COR-L47 (cell line): ENCODE measurements around the gene NPAS3.
A peak's percentile ranks its signal among the peaks of the same experiment; 100 is the strongest.

Experiments
- DNase-seq: peaks from one replicate; lab custom pipeline; 2025; lab: John Stamatoyannopoulos, UW

Gene NPAS3

DNA sequence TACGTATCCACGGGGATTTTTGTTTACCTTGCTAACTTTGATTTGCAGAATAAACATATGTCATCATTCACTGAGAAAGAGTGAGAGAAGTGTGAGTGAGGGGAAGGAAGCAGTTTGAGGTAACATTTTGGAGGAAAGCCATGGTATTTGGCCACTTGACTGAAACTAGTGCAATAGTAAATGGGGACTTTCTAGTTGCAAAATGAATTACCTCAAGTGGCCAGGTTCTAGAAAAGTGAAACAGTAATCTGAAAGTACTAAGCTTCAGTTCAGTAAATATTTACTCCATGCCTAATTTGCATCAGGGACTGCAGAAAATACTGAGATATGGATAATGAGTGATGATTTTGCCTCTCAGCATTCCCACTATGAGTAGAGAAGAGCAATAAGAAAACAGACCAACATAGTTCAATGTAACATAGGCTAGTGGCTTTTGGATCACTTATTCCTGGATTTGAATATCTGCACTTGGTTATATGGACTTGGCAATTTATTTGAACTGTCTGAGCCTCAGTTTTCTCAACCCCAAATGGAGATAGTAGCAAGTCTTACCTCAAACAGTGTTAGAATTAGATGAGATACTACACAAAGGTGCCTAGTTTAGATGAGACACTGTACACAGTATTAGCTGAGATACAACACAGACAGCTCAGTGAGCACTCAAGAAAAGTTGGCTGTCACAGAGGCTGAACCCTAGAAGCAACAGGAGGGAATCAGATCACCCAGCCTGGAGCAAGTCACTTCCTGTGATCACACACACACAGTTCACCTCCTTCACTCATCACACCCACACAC, 439.1 kb downstream of the NPAS3 start:
- no peak for DNase-seq

DNA sequence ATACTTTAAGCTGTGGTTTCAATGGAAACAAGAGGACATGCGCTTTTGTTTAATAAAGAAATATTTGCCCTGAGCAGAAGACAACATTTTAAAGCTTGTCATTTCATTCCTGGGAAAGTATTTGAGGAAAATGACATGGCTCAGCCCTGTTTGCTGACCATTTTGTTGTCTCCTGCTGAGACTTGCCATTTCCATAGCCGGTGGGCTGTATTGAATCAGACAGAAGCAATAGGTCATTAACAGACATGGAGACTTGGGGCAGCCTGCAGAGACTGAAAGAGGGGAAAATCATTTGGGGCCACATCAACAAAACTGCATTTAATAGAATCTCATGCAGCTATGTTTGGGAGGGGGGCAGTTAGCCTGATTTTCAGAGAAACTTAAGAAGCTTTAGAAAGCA, 443.0 kb downstream of the NPAS3 start:
- DNase-seq: no peak

DNA sequence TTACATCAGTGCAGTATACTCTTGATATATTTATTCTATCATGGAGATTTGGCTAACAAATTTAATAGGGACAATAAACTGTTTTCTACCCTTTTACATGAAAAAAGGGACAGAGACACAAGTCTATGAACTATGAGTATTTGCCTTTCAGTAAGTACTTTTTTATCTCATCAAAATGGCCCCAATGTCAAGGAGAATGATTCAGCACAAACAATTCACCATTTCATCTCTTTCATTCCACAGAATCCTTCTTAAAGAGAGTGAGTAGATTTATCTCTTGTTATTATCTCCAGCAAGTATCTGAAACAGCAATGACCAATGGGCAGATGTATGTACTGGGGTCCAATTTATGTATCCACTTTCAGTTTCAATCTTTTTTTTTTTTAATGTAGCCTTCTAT, 447.5 kb downstream of the NPAS3 start:
- no peak for DNase-seq

DNA sequence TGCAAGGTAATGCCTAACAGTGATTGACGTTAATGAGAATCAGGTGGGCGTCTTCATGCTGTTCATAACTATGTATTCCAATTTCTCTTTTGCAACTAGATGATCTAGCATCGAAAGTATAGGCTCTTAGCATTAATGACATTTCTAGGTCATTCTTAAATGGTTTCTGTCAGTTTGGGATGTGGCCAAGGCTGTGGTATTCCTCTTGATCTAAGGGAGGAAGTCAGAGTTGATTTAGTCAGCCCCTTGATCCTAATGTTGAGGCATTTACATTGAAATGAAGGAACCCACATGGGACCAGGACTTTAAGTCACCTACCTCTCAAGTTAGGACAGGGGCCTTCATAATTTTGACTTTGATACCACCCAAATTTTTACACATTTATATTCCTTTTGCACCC, 448.1 kb downstream of the NPAS3 start:
- no peak for DNase-seq

DNA sequence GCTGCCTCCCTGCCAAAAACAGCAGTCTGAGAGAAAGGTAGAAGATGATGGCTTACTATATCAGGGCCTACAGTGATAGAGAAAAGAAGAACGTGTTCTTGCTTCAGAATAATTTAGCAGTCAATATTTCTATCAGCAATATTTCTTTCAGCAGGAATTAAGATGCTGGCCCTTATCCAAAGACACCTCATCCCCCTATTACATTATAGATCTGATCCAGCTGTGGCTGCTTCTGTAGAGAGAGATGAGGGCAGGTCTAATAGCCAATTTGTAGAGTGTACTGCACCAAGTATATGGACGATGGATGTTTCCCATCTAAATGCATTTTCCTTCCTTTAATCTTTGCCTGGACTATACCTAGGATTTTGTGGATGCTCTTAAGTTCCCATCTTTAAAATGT, 451.7 kb downstream of the NPAS3 start:
- DNase-seq: no peak

DNA sequence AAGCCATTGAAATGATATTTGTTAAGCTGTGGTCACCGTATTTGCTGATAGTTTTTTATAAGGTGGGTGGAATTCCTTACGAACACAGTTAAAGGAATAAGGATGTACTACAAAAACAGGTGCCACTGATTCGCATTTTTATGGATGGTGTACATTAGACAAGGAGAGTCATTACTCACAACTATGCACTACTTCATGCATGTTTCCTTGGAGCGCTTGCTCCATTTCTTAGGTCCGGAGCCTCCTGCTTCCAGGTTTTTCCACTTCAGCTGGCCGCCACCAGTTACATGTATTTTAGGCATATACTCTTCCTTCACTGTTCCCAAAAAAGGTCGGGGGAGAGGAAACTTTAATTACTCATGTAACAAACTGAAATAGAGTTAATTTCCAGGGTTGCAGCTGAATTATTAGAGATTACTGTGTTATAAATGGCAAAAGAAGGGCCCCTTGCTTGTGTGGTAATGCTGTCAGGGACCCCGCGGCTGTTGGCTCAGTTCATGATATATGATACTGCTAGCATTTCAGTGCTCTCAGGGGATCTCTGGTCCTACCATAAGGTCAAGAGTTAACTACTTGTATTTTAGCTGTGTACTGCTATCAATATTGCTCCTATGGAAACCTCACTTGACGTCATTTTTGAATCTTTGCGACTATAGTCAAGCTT, 454.7 kb downstream of the NPAS3 start:
- DNase-seq: no peak

DNA sequence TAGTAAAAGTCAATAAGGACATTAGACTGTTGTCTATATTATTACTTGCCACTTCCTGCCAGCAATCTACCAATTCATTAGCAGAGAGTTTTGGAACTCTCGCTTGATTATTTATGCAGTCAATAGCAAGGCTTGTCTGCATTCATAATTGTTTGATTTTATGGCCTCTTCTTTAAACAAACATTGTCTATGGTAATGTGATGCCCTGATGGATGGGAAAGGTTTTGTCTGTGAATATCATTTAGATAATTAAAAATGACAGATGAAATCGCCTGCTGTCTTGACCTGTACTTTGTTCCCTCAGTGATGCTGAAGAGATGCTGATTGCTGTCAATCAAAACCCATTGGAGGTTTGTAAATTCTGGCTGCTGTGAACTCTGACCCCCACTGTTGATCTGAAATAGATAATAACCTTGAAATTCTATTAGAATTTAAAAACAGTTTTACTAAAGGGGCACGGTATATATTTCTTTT, 455.3 kb downstream of the NPAS3 start:
- peak; percentile 67 for DNase-seq

DNA sequence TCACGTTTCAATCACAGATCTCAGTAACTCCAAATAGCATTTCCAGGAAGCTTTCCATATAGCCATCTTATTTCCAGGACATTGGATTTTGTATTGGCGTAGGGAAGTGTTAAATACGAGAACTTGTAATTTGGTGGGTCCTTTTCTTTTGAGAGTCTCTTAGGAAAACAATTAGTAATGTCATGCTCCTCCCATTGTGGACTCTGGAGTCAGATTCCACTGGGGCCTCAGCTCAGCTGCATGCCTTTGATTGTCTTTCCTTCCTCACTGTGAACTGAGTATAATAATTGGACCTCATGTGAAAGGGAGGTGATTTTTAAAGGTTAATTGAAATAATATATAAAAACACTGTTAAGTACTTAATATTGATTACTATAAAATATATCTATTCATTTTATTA, 462.6 kb downstream of the NPAS3 start:
- no peak for DNase-seq

DNA sequence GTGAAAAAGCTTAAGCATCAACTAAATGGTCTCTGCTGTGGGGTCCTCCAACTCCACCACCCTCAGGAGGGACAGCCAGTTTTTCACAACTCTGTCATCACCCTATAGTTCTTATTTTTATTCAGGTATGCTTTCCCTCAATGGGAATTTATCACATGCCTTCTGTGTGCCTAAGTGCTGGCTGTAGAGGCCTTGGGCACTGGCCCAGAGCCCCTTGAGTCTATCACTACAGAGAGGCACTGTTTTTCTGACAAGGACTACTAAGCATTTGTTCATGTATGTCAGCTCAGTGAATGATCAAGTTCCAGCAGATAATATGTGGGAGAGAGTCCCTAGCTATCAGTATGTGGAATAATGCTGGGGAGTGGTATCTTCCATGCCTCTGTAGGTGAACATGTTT, 463.9 kb downstream of the NPAS3 start:
- no peak for DNase-seq

DNA sequence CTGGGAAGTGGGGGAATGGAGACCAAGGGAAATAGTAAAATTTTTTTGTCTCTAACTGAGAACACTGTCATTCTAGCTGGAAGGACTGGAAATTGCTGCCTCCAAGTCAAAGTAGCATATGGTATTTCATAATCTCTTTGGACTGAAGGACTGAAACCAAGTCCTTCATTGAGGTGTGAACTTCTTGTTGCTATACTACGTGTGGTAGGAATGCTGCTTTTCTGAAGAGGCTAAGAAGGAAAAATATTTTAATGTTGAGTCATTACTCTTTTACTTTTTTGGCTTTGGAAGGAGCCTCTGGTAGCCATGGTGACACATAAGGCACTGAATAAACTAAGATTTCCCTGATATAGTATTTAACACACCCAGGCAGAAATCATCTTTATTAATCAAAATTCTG, 465.4 kb downstream of the NPAS3 start:
- DNase-seq: no peak

DNA sequence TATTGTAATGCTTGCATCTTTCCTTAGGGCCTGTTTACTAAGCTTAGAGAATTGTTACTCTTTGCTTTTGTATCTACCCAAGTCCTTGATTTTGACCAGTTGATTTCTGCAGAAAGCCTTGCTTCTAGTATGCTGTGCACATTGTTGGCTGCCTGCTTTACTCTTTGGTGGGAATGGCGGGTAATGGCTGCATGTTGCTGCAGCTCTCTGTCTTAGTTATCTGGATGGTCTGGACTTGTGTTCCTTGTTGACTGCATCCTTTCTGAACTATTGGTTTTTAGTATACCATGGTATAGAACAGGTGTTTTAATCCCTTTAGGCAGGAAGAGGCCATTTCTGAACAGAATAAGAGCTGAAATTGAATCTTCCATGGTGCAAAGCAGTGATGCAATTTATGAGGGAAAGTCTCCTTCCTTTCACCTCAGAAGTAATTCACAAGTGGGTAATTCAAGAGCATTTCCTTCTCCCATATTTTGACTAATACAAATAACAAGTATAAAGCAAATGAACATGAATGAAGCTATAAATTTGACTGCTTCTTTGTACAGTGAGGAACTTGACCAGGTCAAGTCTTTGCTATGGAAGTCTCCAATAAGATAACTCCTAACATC, 466.4 kb downstream of the NPAS3 start:
- DNase-seq: no peak

DNA sequence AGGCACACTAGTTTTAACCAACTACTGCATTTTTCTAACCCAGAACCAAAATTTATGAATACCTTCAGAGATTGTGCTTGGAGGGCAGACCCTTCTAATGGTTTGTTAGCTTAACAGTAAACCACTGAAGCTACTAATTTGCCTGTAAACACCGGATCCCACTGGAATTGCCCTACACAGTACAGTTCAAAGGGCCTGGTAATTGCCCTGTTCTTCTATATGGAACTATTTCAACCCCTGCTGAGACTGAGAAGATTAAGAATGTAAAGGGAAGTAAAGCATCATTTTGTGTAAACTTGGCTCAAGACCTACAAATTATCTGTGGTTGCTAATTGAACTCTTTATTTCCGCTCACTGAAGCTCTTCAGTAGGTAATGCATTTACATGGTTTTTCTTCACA, 468.1 kb downstream of the NPAS3 start:
- peak; percentile 42 for DNase-seq

DNA sequence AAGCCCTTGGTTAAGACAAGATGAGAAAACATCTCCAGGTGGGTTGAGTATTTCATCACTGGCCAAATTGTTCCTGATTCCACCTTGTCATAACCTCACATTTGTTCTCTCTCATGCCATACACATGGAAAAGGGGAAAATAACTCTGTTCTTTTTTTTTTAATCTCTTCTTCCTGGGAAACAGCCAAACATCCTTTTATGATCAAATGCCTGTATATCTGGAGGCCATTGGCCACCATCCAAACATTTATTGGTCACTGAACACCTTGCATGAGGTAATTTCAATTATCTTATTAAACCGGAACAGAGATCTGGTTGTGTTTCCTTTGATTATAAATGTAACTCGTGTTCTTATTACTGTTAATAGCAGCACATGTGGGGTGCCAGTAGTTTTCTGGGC, 469.6 kb downstream of the NPAS3 start:
- DNase-seq: peak; percentile 19

DNA sequence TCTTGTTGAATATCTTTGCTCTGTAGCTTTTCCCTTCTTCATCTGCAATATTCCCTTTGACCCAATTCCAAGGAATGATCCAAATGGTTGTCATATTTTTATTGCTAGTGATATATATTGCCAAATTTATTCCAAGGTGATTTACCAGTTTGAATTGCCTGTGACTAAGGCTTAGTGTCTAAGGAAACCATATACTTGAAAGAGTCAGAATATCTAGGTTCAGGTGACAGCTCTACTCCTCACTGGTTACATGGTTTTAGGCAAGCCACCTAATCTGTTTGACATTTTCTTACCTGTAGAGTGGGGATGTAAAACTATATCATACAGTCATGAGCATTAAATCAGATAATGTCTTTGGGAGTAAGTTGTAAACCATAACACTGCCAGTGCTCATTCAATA, 473.8 kb downstream of the NPAS3 start:
- no peak for DNase-seq

DNA sequence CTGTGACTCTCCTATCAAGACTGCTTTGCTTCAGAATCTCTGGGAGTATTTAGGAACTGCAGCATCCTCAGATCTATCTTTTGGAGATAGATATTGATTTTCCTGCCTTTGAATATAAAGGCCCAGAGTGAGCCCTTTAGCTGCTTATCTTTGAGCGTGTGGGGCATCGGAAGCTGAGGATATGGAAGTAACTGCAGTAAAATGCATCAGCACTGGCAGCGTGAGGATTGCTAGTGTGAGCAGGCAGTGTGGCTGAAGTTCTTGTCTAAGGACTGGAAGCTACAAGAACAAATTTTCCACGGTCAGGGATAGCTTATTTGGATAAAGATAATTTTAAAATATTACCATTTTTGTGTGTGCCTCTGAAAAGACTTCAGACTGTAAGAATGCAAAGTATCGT, 474.7 kb downstream of the NPAS3 start:
- no peak for DNase-seq

DNA sequence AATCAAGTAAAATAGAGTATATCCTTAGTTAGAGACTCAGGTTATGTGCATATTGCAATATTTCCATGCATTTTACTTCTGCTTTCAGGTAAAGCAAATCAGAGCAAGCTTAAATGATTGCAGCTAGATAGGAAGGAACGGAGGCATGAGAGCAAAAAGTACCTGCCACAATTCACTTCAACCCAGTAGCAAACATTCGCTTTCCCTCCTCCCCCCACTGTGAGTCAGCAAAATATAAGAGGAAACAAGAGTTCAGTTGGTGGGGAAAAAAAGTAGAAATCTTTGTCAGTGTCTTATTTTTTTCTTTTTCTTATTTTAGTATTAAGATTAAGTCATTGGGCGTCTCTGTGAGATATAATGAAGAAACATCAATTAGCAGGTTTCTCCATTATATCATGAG, 475.4 kb downstream of the NPAS3 start:
- no peak for DNase-seq

DNA sequence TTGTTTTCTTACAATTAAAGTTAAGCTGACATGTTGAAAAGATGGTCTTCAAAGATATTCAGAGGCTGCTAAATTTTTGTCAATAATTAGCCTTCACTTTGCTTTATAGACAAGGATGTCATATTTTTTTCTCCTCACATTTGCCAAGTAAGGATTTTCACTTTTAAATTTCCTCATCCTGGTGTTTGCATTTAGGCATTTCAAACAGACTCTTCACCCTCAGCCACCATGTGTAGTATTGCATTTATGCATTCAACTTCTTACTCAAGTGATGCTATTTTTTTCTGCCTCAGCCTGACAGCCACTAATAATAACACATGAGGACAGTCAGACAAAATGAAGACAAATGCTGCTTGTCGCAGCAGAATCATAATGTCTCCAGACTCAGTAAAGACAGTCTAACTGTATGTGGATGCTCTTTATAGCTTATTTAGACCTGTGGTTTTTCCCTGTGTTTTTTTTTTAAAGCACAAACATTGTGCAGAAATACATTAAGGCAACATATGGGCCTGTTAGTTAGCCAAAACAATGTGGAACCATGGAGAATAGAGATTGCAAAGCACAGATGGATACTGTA, 481.5 kb downstream of the NPAS3 start:
- DNase-seq: no peak

DNA sequence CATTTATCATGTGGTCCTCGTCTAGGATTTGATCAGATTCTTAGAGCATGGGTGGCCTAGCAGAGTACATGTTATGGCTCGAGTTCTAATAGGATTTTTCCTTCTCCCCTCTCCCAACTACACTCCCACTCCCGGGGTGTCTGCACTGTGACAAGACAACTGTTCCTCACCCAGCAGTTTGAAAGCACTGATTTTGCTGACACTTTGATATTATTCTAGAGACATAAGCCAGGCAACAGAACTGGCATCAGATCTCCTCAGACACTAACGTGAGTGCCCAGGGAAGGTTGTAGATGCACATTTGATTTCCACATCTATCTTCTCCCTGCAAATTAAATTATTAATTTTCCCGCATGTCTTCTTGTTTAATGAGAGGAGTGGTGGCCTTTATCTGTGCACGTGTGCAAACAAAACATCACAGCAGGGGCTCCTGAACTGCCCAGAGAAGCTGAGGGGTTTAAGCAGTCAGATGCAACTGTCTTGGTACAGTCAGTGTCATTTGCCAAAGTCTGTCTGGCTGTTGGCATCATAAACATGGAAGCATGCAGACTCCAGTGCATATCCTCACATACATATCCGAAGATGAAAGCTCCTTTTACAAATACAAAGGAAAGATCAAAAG, 491.8 kb downstream of the NPAS3 start:
- peak; percentile 14 for DNase-seq

DNA sequence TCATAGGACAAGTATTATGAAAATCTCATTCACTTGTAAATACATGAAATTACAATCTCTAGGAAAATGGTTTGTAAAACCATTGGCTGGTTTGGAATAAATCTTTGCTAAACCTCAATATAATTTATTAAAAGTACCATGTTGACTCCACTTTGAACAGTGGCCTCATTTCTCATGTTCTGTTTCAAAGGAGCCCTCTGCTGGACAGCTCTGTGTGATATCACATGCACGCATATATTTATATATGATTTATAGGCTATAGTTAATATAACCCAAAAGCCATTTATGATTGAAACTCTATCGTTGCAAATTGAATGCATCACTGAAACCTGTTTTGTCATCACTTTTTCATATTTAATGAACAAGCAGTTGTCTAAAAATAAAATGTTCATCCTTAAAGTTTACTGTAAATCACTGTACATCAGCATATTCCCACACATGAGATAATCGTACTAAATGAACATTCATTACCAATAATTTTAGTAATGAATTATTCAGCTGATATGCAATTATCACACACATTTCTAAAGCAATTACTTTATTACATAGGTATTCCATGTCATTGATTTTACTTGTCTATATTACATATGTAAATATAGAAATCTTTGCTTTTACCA, 493.8 kb downstream of the NPAS3 start:
- DNase-seq: peak; percentile 54

DNA sequence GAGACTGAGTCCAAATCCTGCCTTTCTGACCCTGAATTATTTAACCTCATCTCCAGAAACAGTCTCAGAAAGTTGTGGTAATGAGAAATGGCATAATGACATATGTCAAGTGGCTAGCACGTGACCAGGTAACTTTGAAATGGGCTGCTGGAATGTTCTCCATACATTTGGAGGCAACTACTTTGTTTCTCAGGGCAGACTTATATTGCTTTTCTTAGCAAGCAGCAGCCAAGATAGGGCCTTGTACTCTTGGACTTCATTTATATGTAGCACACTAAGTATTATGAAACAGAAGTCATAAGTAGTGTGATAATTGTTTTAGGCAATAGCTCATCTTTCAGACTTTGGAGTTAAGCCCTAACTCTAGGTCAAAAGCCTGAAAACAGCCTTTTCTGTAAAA, 494.7 kb downstream of the NPAS3 start:
- DNase-seq: no peak

DNA sequence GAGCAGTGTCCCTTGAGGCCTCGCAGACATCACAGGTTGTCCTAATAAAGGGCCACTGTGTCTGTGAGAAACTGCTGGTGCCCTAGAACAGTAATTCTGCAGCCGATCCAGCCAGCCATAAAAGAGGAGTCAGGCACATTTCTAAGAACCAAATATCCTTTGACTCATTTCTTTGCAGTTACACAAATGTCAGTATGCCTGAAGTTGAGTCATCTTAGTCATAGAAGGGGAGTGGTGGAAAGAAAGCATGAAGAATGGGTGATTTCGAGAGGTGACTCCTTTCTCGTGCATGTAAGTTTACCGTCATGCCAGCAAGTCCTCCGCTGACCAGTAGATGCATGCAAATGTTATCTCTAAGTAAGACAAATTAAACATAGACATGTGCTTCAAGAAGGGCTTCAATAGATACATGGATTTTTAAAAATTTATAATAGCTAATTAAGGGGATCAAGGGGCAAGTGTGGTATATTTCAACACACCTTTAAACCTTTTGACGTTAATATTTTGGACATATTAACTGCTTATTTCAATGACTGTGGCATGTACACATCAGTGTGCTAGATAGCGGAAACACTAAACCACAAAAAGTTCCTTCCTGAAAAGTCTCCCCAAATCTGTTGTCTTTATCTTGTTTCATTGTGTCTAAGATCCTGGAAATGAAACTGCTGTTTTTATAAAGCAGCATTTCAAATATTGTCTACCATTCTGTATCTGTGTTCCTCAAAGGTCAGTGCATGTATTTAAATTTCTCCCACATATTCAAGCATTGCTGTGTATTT, 497.4 kb downstream of the NPAS3 start:
- DNase-seq: no peak
